Measurements from ENCODE around the gene SCG5.

The SCG5 gene

GRCh38 chr15:32636410-32636809 is 5.1 kb upstream of the SCG5 start:
- ChIA-PET CTCF (no interaction called here), POLR2A (no interaction called here)
- peaks cover 0 to 1% (median under 1%) of the 10 kb centered on the region in 4 experiments for H3K4me1 ChIP-seq (ENCODE audit: control extremely low read depth in 1 of 4, control insufficient read depth in 4 of 4, insufficient read depth in 4 of 4, low read length in 3 of 4)
- no peak overlapping the region for H3K27ac ChIP-seq (ENCODE audit: insufficient read depth in 1 of 2, low read depth in 1 of 2, low read length in 2 of 2, poor library complexity in 1 of 2, severe bottlenecking in 2 of 2)
- H3K36me3 ChIP-seq (ENCODE audit: control insufficient read depth in 4 of 4, insufficient read depth in 4 of 4, low read length in 3 of 4) = peaks cover 22 to 61% (median 37%) of the 10 kb centered on the region in 4 experiments
- no peak overlapping the region for H3K4me3 ChIP-seq (ENCODE audit: control insufficient read depth in 1 of 7, extremely low read depth in 1 of 7, insufficient read depth in 4 of 7, low read depth in 2 of 7, low read length in 6 of 7)
- no peaks in the 10 kb centered on the region for H3K9me3 ChIP-seq (ENCODE audit: control extremely low read depth in 1 of 5, control insufficient read depth in 4 of 5, insufficient read depth in 2 of 5, low read depth in 1 of 5, low read length in 4 of 5)
- H3K27me3 ChIP-seq (replicated peaks in 2 of 5; ENCODE audit: control insufficient read depth in 4 of 5, insufficient read depth in 5 of 5, low read length in 4 of 5) = peaks cover 0 to 5% (median 3%) of the 10 kb centered on the region in 5 experiments
- no CpG with 5 or more reads among the region's 3 CpGs for WGBS (ENCODE audit: insufficient coverage)
- no peak for DNase-seq

- no peak for DNase-seq
- H3K36me3 ChIP-seq (ENCODE audit: control insufficient read depth in 4 of 4, insufficient read depth in 4 of 4, low read length in 3 of 4) = peaks cover 22 to 61% (median 37%) of the 10 kb centered on the region in 4 experiments
- H3K4me1 ChIP-seq (ENCODE audit: control extremely low read depth in 1 of 4, control insufficient read depth in 4 of 4, insufficient read depth in 4 of 4, low read length in 3 of 4) = peaks cover 0 to 7% (median 2%) of the 10 kb centered on the region in 4 experiments
- H3K4me3 ChIP-seq (ENCODE audit: control insufficient read depth in 1 of 7, extremely low read depth in 1 of 7, insufficient read depth in 4 of 7, low read depth in 2 of 7, low read length in 6 of 7) = no peak overlapping the region
- WGBS (ENCODE audit: insufficient coverage) = 100% methylated on average over 5 of the region's 8 CpGs
- no peaks in the 10 kb centered on the region for H3K9me3 ChIP-seq (ENCODE audit: control extremely low read depth in 1 of 5, control insufficient read depth in 4 of 5, insufficient read depth in 2 of 5, low read depth in 1 of 5, low read length in 4 of 5)
- H3K27ac ChIP-seq (ENCODE audit: insufficient read depth in 1 of 2, low read depth in 1 of 2, low read length in 2 of 2, poor library complexity in 1 of 2, severe bottlenecking in 2 of 2) = no peak overlapping the region
- peaks cover 0 to 11% (median 3%) of the 10 kb centered on the region in 5 experiments for H3K27me3 ChIP-seq (replicated peaks in 2 of 5; ENCODE audit: control insufficient read depth in 4 of 5, insufficient read depth in 5 of 5, low read length in 4 of 5)
- ChIA-PET CTCF (no interaction called here), POLR2A (no interaction called here)
These were observed 4.5 kb upstream of the SCG5 start for GRCh38 chr15:32636908-32637567.

- POLR2A ChIA-PET = no interaction called here
- WGBS (ENCODE audit: insufficient coverage) = no CpG with 5 or more reads among the region's 1 CpG
- CTCF ChIA-PET = no interaction called here
- peaks cover 0 to 15% (median 3%) of the 10 kb centered on the region in 5 experiments for H3K27me3 ChIP-seq (replicated peaks in 2 of 5; ENCODE audit: control insufficient read depth in 4 of 5, insufficient read depth in 5 of 5, low read length in 4 of 5)
- peaks cover 0 to 7% (median 2%) of the 10 kb centered on the region in 4 experiments for H3K4me1 ChIP-seq (ENCODE audit: control extremely low read depth in 1 of 4, control insufficient read depth in 4 of 4, insufficient read depth in 4 of 4, low read length in 3 of 4)
- peaks cover 22 to 61% (median 37%) of the 10 kb centered on the region in 4 experiments for H3K36me3 ChIP-seq (ENCODE audit: control insufficient read depth in 4 of 4, insufficient read depth in 4 of 4, low read length in 3 of 4)
- H3K27ac ChIP-seq (ENCODE audit: insufficient read depth in 1 of 2, low read depth in 1 of 2, low read length in 2 of 2, poor library complexity in 1 of 2, severe bottlenecking in 2 of 2) = no peak overlapping the region
- DNase-seq = no peak
- no peak overlapping the region for H3K4me3 ChIP-seq (ENCODE audit: control insufficient read depth in 1 of 7, extremely low read depth in 1 of 7, insufficient read depth in 4 of 7, low read depth in 2 of 7, low read length in 6 of 7)
- no peaks in the 10 kb centered on the region for H3K9me3 ChIP-seq (ENCODE audit: control extremely low read depth in 1 of 5, control insufficient read depth in 4 of 5, insufficient read depth in 2 of 5, low read depth in 1 of 5, low read length in 4 of 5)
These were observed 3.8 kb upstream of the SCG5 start for GRCh38 chr15:32637704-32638103.

GRCh38 chr15:32642667-32643435 is 1.3 kb downstream of the SCG5 start:
- no peak for DNase-seq
- Histone ChIP-seq H3K36me3 (ENCODE audit: control insufficient read depth in 4 of 4, insufficient read depth in 4 of 4, low read length in 3 of 4) (peaks cover 2 to 15% (median 5%) of the 10 kb centered on the region in 4 experiments), H3K27ac (ENCODE audit: insufficient read depth in 1 of 2, low read depth in 1 of 2, low read length in 2 of 2, poor library complexity in 1 of 2, severe bottlenecking in 2 of 2) (no peak overlapping the region), H3K27me3 (replicated peaks in 2 of 5; ENCODE audit: control insufficient read depth in 4 of 5, insufficient read depth in 5 of 5, low read length in 4 of 5) (peaks cover 0 to 15% (median 3%) of the 10 kb centered on the region in 5 experiments), H3K4me1 (ENCODE audit: control extremely low read depth in 1 of 4, control insufficient read depth in 4 of 4, insufficient read depth in 4 of 4, low read length in 3 of 4) (peaks cover 0 to 7% (median 2%) of the 10 kb centered on the region in 4 experiments), H3K9me3 (ENCODE audit: control extremely low read depth in 1 of 5, control insufficient read depth in 4 of 5, insufficient read depth in 2 of 5, low read depth in 1 of 5, low read length in 4 of 5) (no peaks in the 10 kb centered on the region), H3K4me3 (ENCODE audit: control insufficient read depth in 1 of 7, extremely low read depth in 1 of 7, insufficient read depth in 4 of 7, low read depth in 2 of 7, low read length in 6 of 7) (no peak overlapping the region)
- CTCF ChIA-PET = no interaction called here
- POLR2A ChIA-PET = no interaction called here
- 86% methylated on average over 5 of the region's 5 CpGs for WGBS (ENCODE audit: insufficient coverage)

GRCh38 chr15:32643907-32644445 is 2.5 kb downstream of the SCG5 start:
- CTCF ChIA-PET = interaction anchor here (1.3 kb wide), 1 partner anchor 354 kb away, joined by 5 read pairs; no protein-coding TSS in a partner anchor
- no CpG with 5 or more reads among the region's 1 CpG for WGBS (ENCODE audit: insufficient coverage)

GRCh38 chr15:32646291-32646690 is 4.8 kb downstream of the SCG5 start:
- WGBS (ENCODE audit: insufficient coverage) = no CpG with 5 or more reads among the region's 5 CpGs
- H3K27me3 ChIP-seq (replicated peaks in 2 of 5; ENCODE audit: control insufficient read depth in 4 of 5, insufficient read depth in 5 of 5, low read length in 4 of 5) = peaks cover 0 to 11% (median 0%) of the 10 kb centered on the region in 5 experiments
- no peaks in the 10 kb centered on the region for H3K36me3 ChIP-seq (ENCODE audit: control insufficient read depth in 4 of 4, insufficient read depth in 4 of 4, low read length in 3 of 4)
- H3K4me3 ChIP-seq (ENCODE audit: control insufficient read depth in 1 of 7, extremely low read depth in 1 of 7, insufficient read depth in 4 of 7, low read depth in 2 of 7, low read length in 6 of 7) = no peak overlapping the region
- POLR2A ChIA-PET = no interaction called here
- peaks cover 0 to 9% (median 2%) of the 10 kb centered on the region in 4 experiments for H3K4me1 ChIP-seq (ENCODE audit: control extremely low read depth in 1 of 4, control insufficient read depth in 4 of 4, insufficient read depth in 4 of 4, low read length in 3 of 4)
- no peak for DNase-seq
- CTCF ChIA-PET = no interaction called here
- no peaks in the 10 kb centered on the region for H3K9me3 ChIP-seq (ENCODE audit: control extremely low read depth in 1 of 5, control insufficient read depth in 4 of 5, insufficient read depth in 2 of 5, low read depth in 1 of 5, low read length in 4 of 5)
- no peak overlapping the region for H3K27ac ChIP-seq (ENCODE audit: insufficient read depth in 1 of 2, low read depth in 1 of 2, low read length in 2 of 2, poor library complexity in 1 of 2, severe bottlenecking in 2 of 2)

More at GRCh38 chr15:32643907-32644445, 2.5 kb downstream of the SCG5 start:
- peaks cover 0 to 8% (median 3%) of the 10 kb centered on the region in 4 experiments for H3K36me3 ChIP-seq (ENCODE audit: control insufficient read depth in 4 of 4, insufficient read depth in 4 of 4, low read length in 3 of 4)
- peaks cover 0 to 15% (median 3%) of the 10 kb centered on the region in 5 experiments for H3K27me3 ChIP-seq (replicated peaks in 2 of 5; ENCODE audit: control insufficient read depth in 4 of 5, insufficient read depth in 5 of 5, low read length in 4 of 5)
- peaks cover 0 to 9% (median 2%) of the 10 kb centered on the region in 4 experiments for H3K4me1 ChIP-seq (ENCODE audit: control extremely low read depth in 1 of 4, control insufficient read depth in 4 of 4, insufficient read depth in 4 of 4, low read length in 3 of 4)
- H3K4me3 ChIP-seq (ENCODE audit: control insufficient read depth in 1 of 7, extremely low read depth in 1 of 7, insufficient read depth in 4 of 7, low read depth in 2 of 7, low read length in 6 of 7) = no peak overlapping the region
- POLR2A ChIA-PET = no interaction called here
- no peak overlapping the region for H3K27ac ChIP-seq (ENCODE audit: insufficient read depth in 1 of 2, low read depth in 1 of 2, low read length in 2 of 2, poor library complexity in 1 of 2, severe bottlenecking in 2 of 2)
- no peaks in the 10 kb centered on the region for H3K9me3 ChIP-seq (ENCODE audit: control extremely low read depth in 1 of 5, control insufficient read depth in 4 of 5, insufficient read depth in 2 of 5, low read depth in 1 of 5, low read length in 4 of 5)
- no peak for DNase-seq

Data from common myeloid progenitor, CD34-positive (primary cell).